ENCODE measurements around the gene KISS1R.

Gene KISS1R

DNA sequence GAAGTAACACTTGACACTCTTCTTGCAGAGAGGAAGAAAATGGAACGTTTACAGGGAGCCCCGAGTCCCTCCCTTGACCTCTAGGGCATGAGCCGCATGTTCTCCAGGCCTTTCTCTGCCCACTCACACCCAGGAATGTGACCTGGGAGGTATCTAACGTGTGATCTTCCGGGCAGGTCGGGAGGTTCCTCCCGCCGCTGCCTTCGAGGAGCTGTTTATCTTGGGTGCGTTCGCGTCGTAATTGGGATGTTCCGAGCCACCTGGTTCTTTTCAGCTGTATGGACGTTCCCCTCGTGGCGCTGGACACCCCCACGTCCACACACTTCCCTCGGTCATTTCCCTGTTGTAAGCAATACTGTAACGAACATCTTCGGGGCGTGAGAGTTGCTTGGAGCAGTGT lies 22.3 kb downstream of the KISS1R start:
- no peak for DNase-seq (ENCODE audit: low read depth)

DNA sequence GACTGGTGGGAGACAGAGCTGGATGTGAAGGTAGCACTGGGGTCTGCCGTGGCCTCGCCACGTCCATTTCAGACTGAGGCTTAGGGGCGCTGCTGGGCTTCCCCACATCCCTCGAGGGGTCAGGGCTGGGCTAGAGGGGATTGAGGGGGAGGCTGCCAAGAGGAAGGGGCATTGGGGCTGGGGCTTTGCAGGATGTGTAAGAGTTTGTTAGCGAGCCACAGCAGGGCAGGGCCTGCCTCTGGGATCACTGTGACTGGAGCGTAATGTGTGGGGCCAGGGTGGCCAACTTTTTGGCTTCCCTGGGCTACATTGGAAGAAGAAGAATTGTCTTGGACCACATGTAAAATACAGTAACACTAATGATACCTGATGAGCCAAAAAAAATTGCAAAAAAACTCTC lies 22.8 kb downstream of the KISS1R start:
- DNase-seq (ENCODE audit: low read depth), result no peak

DNA sequence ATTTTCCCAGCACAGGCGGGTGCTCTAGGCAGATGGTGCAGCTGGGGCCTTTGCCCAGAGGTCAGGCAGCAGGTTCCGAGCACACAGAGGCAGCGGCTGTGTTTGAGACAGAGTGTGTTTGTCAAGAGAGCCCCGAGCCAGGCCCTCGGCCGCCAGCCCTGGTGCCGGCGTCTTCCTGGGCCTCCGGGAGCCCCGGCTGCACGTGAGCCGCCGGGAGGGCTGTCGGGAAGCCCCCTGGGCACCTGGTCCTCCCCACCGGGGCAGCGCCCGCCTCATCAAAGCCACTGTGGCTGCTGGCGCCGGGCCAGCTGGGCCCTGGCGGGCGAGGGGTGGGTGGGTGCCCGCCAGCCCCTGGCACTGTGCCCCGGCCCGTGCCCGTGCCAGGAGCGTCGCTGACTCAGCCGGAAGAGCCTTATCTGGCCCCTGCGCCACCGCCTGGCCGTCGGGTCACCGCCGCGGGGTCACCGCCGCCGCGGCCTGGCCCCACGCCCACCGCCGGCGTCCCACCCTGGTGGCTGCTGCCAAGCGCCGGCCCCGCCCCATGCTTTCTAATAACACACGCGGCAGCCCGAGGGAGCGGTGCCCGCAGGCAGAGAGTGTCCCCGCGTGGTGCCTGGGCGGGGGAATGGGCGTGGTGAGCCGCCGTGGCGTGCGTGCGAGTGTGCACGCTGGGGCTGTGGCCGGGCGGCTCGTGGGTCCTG lies 23.6 kb downstream of the KISS1R start:
- no peak for DNase-seq (ENCODE audit: low read depth)

DNA sequence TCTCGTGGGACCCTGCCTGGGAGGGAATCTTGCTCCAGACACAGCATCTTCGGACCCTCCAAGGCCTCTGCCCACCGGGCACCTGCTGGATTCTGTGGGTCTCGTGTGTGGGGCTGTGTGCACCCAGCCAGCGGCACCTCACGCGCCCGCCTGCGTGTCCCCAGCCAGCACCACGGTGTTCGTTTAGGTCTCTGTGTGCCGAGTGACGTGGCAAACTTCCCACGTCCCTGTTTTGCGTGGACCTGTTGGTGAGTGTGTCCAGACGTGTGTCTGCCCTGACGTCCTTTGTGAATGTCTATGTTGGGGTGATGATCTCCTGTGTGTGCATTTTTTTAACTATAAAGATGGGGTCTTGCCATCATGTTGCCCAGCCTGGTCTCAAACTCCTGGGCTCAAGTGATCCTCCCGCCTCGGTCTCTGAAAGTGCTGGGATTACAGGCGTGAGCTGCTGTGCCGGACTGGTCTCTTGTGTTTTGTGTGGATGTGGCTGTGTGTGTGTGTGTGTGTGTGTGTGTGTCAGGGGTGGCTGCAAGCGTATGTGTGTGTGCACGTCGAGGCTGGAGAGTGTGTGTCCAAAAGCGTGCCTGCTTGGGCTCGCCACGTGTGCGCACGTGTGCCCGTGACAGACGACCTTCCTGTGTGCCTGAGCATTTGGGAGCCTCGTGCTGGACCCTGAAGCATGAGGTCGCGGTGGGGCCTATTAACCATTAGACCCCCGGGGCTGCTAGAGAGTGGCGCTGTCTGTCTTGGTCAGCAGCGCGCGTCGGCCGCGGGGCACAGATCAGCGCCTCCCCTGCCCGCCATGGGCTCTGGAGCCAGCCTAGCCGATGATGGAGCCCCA lies 24.4 kb downstream of the KISS1R start:
- DNase-seq (ENCODE audit: low read depth), result no peak

DNA sequence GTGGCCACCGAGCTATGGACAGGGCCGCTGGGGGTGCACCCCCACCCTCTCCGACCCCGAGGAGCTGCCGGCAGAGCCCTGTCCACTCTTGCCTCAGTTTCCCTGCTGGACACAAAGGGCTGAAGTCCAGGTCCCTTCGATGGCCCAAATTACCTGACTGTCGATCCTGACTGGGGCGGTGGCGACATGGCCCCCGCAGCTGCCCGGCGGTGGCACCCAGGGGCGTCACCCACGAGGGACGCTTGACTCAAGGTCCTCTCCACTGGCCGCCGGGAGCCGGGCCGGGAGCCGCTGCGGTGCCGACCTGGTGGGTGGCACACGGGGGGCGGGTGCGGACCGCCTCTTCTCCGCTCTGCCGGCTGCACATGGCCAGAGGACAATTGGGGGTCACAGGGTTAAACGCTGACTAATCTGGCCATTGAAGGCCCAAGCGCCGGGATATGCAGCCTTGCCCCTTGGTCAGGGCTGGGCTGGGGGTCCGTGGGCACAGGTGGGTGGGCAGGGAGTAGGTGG lies 25.1 kb downstream of the KISS1R start:
- DNase-seq (ENCODE audit: low read depth), result no peak

DNA sequence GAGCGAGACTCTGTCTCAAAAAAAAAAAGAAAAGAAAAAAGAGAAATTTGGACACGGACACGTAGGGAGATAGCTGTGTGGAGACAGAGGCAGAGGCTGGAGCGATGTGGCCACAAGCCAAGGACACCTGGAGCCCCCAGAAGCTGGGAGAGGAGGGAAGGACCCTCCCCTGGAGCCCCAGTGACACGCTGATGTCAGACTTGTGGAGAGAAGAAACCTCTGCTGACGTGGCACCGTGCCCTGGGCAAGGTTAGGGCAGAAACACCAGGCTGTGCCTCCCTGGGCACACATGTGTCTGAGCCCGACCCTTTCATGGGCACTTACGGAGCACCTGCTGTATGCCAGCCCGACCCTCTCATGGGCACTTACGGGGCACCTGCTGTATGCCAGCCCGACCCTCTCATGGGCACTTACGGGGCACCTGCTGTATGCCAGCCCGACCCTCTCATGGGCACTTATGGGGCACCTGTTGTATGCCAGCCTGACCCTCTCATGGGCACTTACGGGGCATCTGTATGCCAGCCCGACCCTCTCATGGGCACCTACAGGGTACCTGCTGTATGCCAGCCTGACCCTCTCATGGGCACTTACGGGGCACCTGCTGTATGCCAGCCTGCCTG lies 26.5 kb downstream of the KISS1R start:
- DNase-seq (ENCODE audit: low read depth), result no peak

DNA sequence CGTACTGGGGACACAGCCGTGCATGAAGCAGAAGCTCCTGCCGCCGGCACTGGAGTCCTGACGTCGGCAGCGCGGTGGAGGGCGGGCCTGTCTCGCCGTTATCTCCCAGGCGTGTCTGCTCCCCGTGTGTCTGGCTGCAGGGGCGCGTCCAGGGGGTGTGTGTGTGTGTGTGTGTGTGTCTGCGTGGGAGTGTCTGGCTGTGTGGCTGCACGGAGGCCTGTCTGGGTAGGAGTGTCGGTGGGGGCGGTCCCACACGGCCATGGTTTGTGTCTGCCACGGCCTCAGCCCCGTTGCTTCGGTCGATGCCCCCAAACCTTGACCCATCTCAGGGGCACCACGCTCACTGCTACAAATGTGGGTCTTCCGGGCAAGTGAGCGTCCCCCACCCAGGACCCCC lies 27.0 kb downstream of the KISS1R start:
- no peak for DNase-seq (ENCODE audit: low read depth)

DNA sequence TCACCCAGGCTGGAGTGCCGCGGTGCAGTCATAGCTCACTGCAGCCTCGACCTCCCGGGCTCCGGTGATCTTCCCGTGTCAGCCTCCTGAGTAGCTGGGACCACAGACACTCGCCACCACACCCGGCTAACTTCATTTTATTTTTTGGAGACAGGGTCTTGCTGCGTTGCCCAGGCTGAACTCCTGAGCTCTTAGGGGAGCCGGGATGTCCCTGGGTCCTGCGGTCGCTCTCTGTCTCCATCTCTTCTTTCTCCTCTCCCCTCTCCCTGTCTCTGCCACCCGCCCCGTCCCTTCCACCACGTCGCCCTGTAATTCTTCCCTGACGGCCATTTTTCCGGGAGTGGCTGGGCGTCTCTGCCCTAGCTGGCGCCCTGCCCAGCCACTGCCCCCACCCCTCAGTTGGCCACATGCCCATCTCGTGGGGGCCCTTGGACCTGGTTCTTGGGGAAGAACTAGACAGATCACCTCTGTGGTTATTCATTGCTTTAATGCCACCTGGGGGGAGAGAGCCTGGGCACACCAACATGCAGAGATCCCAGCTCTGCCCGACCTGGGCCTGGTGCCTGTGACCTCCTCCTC lies 27.6 kb downstream of the KISS1R start:
- DNase-seq (ENCODE audit: low read depth), result no peak

DNA sequence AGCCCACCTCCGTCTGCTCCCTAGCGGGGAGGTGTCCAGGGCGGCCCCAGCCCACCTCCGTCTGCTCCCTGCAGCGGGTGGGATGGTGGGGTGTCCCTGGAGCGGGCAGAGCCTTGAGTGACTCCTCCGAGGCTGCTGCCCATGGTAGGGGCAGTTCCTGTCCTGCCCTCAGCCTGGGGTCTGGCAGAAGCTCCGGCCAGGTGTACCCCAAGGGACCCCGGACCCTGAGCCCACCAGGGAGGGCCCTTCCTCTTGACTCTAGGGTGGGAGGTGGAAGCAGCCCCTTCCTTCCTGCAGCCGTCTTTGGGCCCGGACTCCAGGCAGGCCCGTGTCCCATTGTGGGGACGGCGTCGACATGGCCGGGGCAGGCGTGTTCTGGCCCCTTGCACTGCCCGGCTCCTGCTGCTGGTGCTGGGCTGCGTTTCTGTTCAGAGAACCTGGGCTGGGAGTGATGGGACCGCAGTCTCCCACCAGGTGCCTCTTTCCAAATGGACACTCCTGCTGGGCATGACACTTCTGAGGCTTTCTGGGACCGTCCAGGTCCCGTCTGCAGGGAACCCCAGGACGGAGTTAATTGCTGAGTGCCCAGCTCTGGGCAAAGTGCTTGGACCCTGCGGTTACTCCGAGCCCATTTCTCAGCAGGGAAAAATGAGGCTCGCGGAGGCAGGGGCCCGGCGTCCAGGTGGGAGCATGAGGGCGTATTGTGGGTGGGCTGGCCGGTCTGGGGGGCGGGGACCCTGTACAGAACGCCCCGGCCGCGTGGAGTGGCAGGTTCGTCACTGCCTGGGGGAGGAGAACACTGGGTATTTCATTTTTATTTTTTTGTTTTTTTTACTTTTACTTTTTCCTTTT lies 28.5 kb downstream of the KISS1R start:
- DNase-seq (ENCODE audit: low read depth), result no peak

DNA sequence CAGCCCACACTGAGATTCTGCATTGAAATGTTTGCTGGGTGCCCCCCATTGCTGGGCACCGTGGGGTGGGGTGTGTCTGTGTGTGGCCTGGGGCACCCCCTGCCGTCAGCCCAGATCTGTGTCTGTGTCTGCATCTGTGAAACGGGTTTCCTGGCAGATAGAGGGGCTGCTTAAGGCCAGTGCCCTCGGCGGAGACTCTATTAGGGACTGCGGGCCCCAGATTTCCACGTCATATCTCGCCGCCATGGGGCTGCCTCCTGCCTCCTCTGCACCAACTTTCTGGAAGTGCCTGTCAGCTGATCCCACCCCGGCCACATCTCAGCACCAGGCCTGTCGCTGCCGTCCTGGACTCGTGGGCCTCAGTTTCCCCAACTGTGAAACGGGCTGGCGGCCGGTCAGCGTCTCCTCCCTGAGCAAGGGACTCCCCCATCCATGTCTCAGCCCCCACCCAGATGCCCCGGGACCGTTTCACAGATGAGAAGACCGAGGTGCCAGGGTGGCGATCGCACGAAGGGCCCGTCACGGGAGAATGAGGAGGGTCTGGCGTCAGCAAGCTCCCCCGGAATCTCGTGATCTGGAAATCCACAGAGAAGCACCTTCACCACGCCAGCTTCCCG lies 30.1 kb downstream of the KISS1R start:
- DNase-seq (ENCODE audit: low read depth), result no peak

DNA sequence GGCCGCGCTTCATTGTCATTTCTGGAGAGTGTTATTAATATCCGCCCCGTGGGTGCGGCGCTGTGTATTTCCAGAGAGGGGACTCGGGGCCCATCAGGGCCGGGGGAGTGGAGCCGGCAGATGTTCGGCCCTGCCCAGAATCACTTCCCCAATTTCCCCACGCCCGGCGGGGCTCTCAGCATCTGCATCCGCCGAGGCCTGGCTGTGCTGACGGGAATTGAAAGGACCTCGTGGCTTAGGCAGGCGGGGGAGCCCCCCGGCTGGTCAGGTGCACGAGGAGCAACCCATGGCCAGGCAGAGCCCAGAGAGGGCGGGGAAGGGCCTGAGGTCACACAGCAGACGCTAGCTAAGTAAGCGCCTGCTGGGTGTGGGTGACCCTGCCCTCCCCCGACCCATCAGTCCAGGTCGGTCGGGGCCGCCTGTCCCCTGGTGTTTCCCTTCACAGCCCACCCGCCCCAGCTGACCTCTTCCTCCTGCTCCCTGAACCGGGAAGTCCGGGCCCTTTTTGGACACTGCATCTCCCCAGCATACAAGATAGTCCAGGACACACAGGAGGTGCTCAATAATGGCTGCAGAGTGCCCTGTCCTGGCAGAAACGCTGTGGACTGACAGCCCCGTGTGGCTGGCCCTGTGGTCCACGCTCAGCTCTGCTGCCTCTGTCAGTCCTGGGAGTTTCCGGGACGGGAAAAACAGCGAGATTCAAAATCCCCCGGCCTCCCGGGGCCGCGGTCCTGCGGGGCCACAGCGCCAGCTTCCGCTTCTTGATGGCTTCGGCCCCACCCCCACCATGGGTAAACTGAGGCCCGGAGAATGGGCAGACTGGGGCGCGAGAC lies 30.8 kb downstream of the KISS1R start:
- DNase-seq (ENCODE audit: low read depth), result no peak

DNA sequence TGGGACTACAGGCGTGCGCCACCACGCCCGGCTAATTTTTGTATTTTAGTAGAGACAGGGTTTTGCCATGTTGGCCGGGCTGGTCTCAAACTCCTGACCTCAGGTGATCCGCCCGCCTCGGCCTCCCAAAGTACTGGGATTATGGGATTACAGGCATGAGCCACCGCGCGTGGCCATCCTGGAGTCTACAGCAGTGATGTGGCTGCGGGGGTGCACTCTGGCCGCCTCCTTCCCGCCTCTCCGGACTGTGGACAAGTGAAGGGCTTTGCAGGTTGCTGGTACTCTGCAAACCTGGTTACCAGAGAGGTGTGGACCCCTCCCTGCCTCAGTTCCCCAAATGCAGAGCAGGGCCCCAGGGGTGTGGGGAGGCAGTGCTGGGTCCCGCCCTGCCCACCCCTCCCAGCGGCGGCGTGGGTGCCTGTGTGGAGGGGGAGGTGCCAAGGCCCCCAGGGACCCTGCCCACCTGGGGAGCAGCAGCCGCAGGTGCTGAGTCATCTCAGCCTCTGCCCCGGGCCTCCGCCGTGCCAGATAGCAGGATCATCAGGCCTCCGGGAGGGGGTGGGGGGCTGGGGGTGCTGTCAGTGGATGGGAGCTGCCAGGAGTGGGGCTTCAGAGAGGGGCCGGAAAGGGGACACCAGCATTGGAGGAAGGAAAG lies 31.8 kb downstream of the KISS1R start:
- DNase-seq (ENCODE audit: low read depth), result no peak

DNA sequence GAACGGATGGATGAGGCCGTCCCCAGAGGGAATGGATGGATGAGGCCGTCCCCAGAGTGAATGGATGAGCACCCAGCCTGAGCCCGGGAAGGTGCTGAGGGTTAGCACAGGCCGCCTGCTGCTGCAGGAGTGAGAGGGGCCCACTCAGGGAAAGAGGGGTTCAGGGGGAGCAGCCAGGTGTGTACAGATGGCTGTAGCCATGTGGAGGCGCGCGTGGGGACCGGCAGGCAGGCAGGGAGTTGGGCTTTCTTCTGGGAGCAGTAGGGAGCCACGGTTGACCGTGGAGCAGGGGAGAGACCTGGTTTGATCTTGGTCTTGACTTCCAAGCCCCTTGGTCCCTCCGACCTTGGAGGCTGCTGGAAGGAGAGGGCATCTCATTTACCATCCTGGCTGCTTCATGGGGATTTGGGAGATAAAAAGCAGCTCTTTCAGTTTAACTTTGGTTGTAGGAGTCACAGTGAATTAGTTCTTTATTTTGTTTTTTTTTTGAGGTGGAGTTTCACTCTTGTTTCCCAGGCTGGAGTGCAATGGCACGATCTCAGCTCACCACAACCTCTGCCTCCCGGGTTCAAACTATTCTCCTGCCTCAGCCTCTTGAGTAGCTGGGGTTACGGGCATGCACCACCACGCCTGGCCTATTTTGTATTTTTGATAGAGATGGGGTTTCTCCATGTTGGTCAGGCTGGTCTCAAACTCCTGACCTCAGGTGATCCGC lies 33.4 kb downstream of the KISS1R start:
- DNase-seq (ENCODE audit: low read depth), result no peak

DNA sequence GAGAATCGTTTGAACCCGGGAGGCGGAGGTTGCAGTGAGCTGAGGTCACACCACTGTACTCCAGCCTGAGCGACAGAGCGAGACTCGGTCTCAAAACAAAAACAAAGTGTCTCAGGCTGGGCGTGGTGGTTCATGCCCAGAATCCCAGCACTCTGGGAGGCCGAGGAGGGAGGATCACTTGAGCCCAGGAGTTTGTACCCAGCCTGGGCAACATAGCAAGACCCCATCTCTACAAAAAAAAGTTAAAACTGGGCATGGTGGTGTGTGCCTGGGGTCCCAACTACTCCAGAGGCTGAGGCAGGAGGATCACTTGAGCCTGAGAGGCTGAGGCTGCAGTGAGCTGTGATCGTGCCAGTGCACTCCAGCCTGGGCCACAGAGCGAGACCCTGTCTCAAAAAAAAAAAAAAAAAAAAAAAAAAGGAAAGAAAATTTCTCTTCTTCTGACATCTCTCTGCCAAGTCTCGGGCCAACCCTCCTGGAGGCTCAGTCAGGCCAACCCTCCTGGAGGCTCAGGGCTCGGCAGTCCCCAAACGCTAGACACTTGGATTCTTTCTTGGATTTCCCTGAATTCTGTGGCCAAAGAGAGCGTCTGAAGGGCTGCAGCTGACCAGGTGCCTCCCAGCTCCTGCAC lies 35.0 kb downstream of the KISS1R start:
- DNase-seq (ENCODE audit: low read depth), result no peak

DNA sequence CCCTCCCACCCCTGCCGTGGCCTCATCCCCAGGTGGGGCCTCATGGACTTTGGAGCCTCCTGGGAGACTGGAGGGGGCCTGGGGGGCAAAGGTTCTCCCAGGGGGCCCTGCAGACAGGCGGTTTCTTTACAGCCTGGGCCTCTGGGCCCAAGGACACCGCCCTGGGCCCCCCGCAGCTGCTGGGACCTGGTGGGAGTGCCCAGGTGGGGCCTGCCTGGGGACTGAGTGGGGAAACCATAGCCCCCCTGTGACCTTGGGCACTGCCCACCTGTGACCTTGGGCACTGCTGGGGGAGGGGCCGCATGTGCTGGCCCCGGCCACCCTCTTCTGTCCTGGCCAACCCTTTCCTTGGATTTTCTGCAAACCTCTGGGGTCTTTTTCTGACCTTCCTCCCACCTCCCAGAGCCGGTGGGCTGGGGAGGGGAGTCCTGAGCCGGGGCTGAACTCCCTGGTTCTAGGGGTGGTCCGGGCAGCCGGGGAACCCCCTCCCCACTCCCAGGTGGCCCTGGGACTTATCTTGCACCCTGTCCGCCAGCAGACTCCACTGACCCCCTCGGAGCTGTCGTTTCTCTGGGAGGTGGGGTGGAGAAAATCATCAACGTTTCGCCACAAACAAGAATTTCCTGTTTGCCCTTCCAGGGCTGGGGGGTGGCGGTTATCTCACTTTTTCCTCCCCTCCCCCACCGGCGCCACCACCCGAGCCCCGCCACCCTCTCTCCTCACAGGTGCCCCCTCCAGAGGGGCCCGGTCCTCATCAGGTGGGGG lies 35.7 kb downstream of the KISS1R start:
- peak; percentile 41 for DNase-seq (ENCODE audit: low read depth)

DNA sequence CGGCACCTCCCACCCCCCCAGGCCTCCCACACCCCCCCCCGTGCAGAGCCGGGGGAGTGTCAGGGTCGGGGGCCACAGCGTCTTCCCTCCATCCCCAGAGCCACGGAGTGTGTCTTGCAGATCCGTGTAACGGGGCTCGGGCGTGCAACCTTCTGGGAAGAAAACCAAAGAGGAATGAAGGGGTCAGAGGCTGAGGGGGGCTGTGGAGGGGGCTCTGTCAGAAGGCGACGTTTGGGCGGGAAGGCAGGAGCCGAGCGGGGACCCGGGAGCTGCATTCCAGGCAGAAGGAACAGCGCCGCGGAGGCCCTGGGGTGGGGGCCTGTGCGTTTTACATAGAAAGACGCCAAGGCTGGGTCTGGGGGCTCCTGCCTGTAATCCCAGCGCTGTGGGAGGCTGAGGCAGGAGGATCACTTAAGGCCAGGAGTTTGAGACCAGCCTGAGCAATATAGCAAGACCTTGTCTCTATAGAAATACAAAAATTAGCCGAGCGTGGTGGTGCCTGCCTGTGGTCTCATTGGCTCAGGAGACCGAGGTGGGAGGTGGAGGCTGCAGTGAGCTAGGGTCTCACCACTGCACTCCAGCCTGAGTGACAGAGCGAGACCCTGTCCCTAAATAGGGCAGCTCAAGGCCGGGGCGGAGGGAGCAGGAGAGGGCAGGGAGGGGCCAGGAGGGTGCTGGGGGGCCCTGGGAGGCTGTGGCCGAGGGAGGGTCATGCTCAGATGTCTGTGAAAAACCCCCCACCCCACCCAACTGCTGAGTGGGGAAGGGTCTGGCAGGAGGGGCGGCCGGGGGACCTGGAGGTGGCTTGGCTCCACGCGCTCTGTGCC lies 36.5 kb downstream of the KISS1R start:
- no peak for DNase-seq (ENCODE audit: low read depth)

DNA sequence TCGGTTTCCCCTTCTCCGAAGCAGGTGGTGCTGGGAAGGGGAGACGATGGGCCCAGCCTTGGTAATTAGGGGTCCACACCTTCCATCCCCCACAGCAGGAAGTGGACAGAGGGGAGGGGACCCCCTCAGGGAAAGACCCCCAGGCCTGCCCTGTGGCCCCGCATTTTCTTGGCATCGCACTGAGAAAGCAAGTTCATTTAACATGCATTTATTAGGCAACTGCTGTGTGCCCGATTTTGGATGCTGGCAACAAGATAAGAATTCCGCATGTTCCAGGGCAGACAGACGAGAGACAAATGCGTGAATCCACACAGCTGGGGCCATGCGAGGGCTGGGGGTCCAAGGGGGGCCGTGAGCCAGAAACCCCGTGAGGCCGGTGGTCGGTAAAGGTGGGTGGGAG lies 37.1 kb downstream of the KISS1R start:
- no peak for DNase-seq (ENCODE audit: low read depth)

Measured in ELR (cell line).